ENCODE data around the gene RALGDS.

The RALGDS gene

DNA sequence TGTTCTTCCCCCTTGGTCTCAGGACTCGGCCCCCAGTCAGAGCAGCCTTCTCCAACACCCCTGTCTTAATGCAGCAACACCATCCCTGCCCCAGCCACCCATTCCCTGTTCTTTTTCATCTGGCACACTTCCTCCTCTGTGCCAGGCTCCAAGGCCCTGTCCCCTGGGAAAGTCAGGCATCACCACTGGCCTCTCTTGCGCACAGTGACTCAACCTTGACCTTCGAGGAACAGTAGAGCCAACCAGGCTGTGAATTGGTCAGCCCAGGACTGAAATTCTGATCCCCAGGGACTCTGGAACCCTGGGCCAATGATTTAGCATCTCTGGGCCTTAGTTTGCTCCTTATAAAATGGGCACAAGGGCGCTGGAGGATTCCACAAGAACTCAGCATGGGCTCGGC is 10.5 kb upstream of the RALGDS start:
- Mint-ChIP-seq H3K27me3 (no peaks in the 10 kb centered on the region), H3K9me3 (ENCODE audit: low read depth) (no peaks in the 10 kb centered on the region)

DNA sequence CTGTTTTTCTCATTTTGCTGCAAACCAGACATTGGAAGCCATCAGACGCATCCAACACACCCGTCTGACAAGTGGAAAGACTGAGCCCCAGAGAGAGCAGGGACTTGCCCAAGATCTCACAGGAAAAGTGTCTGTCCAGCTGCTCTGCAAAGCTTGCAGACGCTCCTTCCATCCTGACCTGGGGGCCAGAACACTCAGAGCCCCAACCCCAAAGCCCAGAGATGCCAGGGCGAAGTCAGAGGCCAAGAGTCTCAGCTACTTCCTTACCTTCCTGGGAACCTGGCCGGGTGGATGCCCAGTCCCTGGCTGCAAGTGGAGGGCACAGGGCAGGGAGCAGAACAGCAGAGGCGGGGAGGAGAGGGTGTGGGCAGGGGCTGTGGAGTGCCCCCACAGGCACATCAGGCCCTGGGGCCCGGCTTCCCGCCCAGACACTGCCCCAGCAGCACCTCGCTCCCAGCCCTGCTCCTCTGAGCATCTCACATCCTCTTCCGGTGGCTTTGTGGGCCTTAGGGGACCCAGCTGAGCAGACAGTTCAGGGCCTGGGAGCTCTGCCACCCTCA is 9.7 kb upstream of the RALGDS start:
- no peaks in the 10 kb centered on the region for H3K9me3 Mint-ChIP-seq (ENCODE audit: low read depth)
- H3K36me3 Mint-ChIP-seq = peaks cover 2% of the 10 kb centered on the region
- H3K4me3 Mint-ChIP-seq = peak overlapping the region; percentile 64
- H3K27me3 Mint-ChIP-seq = no peaks in the 10 kb centered on the region
- peaks cover 72% of the 10 kb centered on the region for H3K4me1 Mint-ChIP-seq (ENCODE audit: low read depth)
- peak overlapping the region; percentile 92 for H3K27ac Mint-ChIP-seq

More for the DNA sequence above, 10.5 kb upstream of the RALGDS start:
- H3K4me1 Mint-ChIP-seq (ENCODE audit: low read depth) = peaks cover 72% of the 10 kb centered on the region
- H3K4me3 Mint-ChIP-seq = peak overlapping the region; percentile 63
- peak overlapping the region; percentile 89 for H3K27ac Mint-ChIP-seq
- peaks cover 2% of the 10 kb centered on the region for H3K36me3 Mint-ChIP-seq

DNA sequence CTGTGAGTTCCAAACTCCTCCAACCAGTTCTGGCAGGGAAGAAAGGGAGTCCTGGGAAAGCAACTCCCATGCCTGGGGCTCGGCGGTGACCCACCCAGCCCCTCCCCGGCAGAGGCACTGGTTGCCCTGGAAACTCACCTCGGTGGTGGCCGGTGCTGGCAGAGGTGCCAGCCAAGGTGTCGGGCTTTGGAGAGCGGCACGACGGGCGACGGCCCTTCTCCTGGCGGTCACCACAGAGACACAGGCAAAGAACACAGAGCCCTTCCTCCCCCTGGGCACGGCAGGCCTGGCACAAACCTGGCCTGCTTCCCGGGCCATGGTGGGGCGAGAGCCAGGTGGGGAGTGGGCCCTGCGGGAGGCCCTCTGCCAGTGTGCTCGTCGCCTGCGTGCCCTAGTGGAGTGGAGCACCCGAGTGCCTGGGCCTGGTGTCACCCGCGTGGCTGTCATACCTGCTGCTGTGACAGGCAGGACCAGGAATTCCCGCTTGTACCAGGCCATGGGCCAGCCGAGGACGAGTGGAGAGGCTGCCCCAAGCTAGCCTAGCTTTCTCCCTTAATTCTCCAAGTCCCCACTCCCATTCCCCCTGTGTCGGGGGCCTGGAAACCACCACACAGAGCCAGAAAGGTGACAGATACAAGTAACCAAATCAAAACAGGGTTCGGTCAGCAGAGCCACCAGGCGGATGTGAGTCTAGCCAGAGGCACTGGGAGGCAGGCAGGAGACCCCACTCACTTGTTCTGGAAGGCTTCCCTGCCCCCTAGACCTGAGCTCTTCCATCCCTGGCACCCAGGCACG is 8.2 kb upstream of the RALGDS start:
- H3K4me1 Mint-ChIP-seq (ENCODE audit: low read depth) = peaks cover 71% of the 10 kb centered on the region
- H3K27me3 Mint-ChIP-seq = no peaks in the 10 kb centered on the region
- peak overlapping the region; percentile 68 for H3K27ac Mint-ChIP-seq
- H3K9me3 Mint-ChIP-seq (ENCODE audit: low read depth) = no peaks in the 10 kb centered on the region
- peak overlapping the region; percentile 30 for H3K4me3 Mint-ChIP-seq
- peaks cover 2% of the 10 kb centered on the region for H3K36me3 Mint-ChIP-seq

- Mint-ChIP-seq H3K36me3 (no peaks in the 10 kb centered on the region), H3K4me1 (ENCODE audit: low read depth) (peaks cover 68% of the 10 kb centered on the region), H3K4me3 (peak overlapping the region; percentile 38), H3K27me3 (no peaks in the 10 kb centered on the region), H3K27ac (no peak overlapping the region), H3K9me3 (ENCODE audit: low read depth) (no peaks in the 10 kb centered on the region)
Measured at GRCh38 chr9:133128152-133128551, 7.1 kb upstream of the RALGDS start.

GRCh38 chr9:133127340-133127981 is 6.4 kb upstream of the RALGDS start:
- peaks cover 67% of the 10 kb centered on the region for H3K4me1 Mint-ChIP-seq (ENCODE audit: low read depth)
- no peaks in the 10 kb centered on the region for H3K9me3 Mint-ChIP-seq (ENCODE audit: low read depth)
- H3K36me3 Mint-ChIP-seq = no peaks in the 10 kb centered on the region

GRCh38 chr9:133126697-133127339 is 5.8 kb upstream of the RALGDS start:
- Mint-ChIP-seq H3K9me3 (ENCODE audit: low read depth) (no peaks in the 10 kb centered on the region), H3K4me3 (peak overlapping the region; percentile 66), H3K27ac (peak overlapping the region; percentile 34), H3K4me1 (ENCODE audit: low read depth) (peaks cover 66% of the 10 kb centered on the region), H3K36me3 (no peaks in the 10 kb centered on the region), H3K27me3 (no peaks in the 10 kb centered on the region)

More at GRCh38 chr9:133127340-133127981, 6.4 kb upstream of the RALGDS start:
- no peaks in the 10 kb centered on the region for H3K27me3 Mint-ChIP-seq
- H3K27ac Mint-ChIP-seq = no peak overlapping the region
- H3K4me3 Mint-ChIP-seq = peak overlapping the region; percentile 38

DNA sequence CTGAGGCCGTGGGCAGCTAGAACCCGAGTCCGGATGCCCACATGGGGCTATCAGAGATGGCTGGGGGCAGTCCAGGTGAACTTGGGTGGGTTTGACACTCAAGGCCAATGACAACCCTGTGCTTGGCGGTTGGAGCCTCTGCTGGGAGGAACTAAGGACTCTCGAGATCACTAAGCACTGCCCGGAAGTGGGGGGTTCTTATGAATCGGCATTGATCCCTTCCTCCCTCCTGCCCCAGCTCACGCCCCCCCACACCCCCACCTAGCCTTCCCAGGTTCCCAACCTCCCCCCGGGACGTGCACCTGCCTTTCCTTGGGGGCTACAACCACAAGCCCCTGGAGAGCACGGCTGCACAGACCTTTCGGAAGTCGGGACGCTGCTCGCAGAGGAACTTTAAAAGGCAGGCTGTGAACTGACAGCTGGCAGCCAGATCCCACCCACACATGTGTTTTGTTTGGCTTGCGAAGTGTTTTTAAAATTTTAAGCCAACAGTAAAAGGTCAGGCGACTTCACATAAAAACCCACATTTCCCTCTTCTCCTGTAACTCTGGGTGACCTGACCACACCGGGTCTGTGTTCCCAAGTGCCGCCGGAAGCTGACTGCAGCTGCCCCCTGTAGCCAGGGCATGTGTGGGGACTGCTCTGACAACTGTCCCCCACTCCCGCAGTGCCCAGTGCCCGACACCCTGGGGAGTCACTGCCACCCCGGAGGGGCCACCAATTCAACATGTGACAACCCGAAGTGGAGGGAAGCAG is 5.1 kb upstream of the RALGDS start:
- Mint-ChIP-seq H3K27ac (peak overlapping the region; percentile 34), H3K4me3 (peak overlapping the region; percentile 66), H3K36me3 (no peaks in the 10 kb centered on the region), H3K4me1 (ENCODE audit: low read depth) (peaks cover 64% of the 10 kb centered on the region), H3K27me3 (no peaks in the 10 kb centered on the region), H3K9me3 (ENCODE audit: low read depth) (no peaks in the 10 kb centered on the region)

DNA sequence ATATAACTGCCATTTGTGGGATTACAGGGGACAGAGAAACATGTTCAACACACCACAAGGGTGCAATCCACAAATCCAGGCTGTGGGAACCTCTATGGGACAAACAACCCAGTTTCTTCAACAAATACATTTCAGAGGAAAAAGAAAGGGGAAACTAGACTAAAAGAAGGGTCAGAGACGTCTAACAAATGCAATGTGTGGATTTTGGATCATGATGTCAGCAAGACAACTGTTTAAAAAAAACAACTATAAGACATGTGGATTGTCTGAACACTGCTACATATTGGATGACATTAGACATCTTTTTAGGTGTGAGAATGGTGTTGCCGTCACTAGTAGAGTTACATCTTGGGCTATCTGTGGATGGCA is 3.9 kb upstream of the RALGDS start:
- H3K27ac Mint-ChIP-seq = peak overlapping the region; percentile 46
- peaks cover 65% of the 10 kb centered on the region for H3K4me1 Mint-ChIP-seq (ENCODE audit: low read depth)
- H3K27me3 Mint-ChIP-seq = no peaks in the 10 kb centered on the region
- H3K4me3 Mint-ChIP-seq = peak overlapping the region; percentile 33
- no peaks in the 10 kb centered on the region for H3K9me3 Mint-ChIP-seq (ENCODE audit: low read depth)
- no peaks in the 10 kb centered on the region for H3K36me3 Mint-ChIP-seq

DNA sequence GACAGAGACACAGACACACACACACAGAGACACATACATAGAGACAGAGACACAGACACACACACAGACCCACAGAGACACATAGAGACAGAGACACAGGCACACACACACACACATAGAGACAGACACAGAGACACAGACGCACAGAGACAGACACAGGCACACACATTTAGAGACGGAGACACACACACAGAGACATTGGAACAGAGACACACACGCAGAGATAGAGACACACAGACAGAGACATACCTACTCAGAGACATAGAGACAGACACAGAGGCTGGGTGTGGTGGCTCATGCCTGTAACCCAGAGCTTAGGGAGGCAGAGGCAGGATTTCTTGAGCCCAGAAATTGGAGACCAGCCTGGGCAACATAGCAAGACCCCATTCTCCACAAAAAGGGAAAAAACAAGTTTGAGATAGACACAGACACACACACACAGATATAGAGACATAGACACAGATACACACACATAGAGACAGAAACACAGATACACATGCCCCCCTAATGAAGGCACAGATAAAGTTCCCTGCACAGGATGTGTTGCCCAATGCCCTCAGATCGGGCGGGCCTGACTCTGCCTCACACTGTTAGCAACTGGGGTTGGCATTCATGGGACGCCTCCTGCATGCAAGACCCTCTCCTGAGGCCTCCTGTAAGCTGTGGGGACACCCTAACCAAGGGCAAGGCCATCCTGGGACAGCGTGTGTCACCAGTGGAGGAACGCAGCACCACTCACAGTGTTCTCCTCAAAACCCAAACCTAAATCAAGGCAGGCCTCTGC is 3.3 kb upstream of the RALGDS start:
- H3K36me3 Mint-ChIP-seq = no peaks in the 10 kb centered on the region
- H3K4me3 Mint-ChIP-seq = peak overlapping the region; percentile 33
- H3K4me1 Mint-ChIP-seq (ENCODE audit: low read depth) = peaks cover 61% of the 10 kb centered on the region
- no peaks in the 10 kb centered on the region for H3K9me3 Mint-ChIP-seq (ENCODE audit: low read depth)
- peak overlapping the region; percentile 58 for H3K27ac Mint-ChIP-seq
- no peaks in the 10 kb centered on the region for H3K27me3 Mint-ChIP-seq

- Mint-ChIP-seq H3K36me3 (no peaks in the 10 kb centered on the region), H3K27ac (peak overlapping the region; percentile 93), H3K27me3 (no peaks in the 10 kb centered on the region), H3K4me1 (ENCODE audit: low read depth) (peaks cover 67% of the 10 kb centered on the region), H3K4me3 (no peak overlapping the region), H3K9me3 (ENCODE audit: low read depth) (no peaks in the 10 kb centered on the region)
Measured at GRCh38 chr9:133122935-133123611, 2.0 kb upstream of the RALGDS start.

DNA sequence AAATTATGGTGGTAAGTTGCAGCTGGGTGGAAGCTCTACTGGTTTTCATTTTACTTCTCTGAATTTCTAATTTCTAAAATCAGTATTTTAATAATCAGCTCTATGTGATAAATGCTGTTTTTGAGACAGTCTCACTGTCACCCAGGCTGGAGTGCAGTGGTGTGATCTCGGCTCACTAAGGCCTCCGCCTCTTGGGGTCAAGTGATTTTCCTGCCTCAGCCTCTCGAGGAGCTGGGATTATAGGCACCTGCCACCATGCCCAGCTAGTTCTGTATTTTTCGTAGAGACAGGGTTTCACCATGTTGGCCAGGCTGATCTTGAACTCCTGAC is 1.5 kb upstream of the RALGDS start:
- Mint-ChIP-seq H3K36me3 (no peaks in the 10 kb centered on the region), H3K4me3 (no peak overlapping the region), H3K9me3 (ENCODE audit: low read depth) (no peaks in the 10 kb centered on the region), H3K27me3 (no peaks in the 10 kb centered on the region), H3K27ac (peak overlapping the region; percentile 93), H3K4me1 (ENCODE audit: low read depth) (peaks cover 65% of the 10 kb centered on the region)

DNA sequence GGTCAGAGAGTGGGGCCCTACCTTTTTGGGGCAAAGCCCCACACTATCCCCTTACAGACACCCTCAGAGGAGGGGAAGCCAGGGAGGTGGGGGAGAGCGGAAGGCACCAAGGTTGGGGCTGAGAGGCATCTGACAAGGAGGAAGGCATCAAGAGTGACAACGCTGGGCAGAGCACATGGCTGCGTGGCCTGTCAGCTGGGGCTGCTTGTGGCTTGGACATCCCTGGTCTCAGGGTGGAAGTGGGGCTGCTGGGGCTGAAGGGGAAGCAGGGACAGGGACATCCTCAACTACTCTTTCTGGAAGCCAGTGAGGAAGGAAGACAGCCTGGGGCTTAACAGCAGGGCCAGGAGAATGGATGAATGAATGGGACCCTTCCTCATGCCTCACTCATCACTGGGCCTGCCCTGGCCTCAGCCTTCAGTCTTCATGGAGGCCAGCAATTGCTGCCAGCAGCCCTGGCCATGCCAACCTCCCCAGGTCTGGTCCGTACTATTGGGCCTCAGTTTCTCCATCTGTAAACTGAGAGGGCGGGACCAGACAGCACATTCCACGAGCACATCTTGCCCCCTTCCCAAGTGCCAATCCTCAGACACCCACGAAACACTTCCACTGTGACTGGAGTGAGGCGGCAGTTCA is 993 bp upstream of the RALGDS start:
- Mint-ChIP-seq H3K9me3 (ENCODE audit: low read depth) (no peaks in the 10 kb centered on the region), H3K27me3 (no peaks in the 10 kb centered on the region), H3K4me1 (ENCODE audit: low read depth) (peaks cover 62% of the 10 kb centered on the region)

DNA sequence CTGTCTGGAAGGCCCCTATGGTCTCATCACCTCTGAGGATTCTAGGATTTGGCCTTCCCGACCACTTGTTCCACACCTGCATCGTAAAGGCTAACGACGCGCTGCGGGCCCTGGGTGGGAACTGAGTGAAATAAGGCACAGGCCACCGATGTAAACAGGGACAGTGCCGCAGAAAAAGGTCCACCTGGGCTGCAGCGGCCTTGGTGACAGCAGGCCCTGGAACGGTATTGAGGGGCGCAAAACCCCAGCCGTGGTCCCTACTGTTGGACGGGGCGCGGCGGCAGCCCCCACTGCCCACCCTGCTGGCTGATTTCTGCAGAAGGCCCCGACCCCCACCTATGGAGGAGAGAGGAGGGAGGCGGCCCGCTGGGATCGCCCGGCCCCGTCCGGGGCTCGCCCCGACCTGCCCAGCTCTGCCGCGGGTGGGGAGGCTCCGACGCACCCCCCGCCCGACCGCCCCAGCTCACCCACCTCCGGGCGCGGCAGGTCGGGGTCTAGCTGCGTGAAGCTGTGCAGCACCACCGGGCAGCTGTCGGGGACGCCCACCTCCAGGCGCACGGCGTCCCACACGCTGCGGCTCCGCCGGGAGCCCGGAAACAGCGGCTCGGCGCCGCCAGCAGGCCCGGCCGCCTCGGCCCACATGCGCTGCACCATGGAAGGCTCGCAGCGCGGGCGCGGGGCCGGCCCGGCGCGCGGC is 391 bp downstream of the RALGDS start:
- peak overlapping the region; percentile 82 for H3K4me3 Mint-ChIP-seq
- H3K27me3 Mint-ChIP-seq = no peaks in the 10 kb centered on the region
- no peaks in the 10 kb centered on the region for H3K36me3 Mint-ChIP-seq
- peaks cover 54% of the 10 kb centered on the region for H3K4me1 Mint-ChIP-seq (ENCODE audit: low read depth)
- H3K27ac Mint-ChIP-seq = no peak overlapping the region
- H3K9me3 Mint-ChIP-seq (ENCODE audit: low read depth) = no peaks in the 10 kb centered on the region

More for the DNA sequence above, 993 bp upstream of the RALGDS start:
- peak overlapping the region; percentile 82 for H3K4me3 Mint-ChIP-seq
- peak overlapping the region; percentile 93 for H3K27ac Mint-ChIP-seq
- H3K36me3 Mint-ChIP-seq = no peaks in the 10 kb centered on the region
